ENCODE measurements around the gene AGMO. TPM values are rescaled to one million over a fixed set of nuclear protein-coding genes. Genes with fewer than 3 reads are reported as not detected.

AGMO gene
- total and polyA plus RNA-seq, 10 of the 15 experiments (the other 5 are each of a cell fraction or from before 2014, with no cell fraction given): 0.11 to 0.29 TPM; not detected in 8

GRCh38 chr7:15313361-15313760 is 248.5 kb downstream of the AGMO start:
- in situ Hi-C loops (cut with MboI) (loop anchor here (5.0 to 25.0 kb wide), 3 partner anchors 411 to 1249 kb away; no protein-coding TSS in a partner anchor), intact Hi-C loops (cut with micrococcal nuclease; ENCODE audit: unreplicated experiment) (no loop called here)
- ChIA-PET RAD21 (ENCODE audit: unreplicated experiment) (no interaction called here), POLR2A (no interaction called here), CTCF (interaction anchor here (4.1 kb wide), 1 partner anchor 408 kb away, joined by 17 read pairs; no protein-coding TSS in a partner anchor), SMC1A (ENCODE audit: uncharacterized antibody, unreplicated experiment) (interaction anchor here (0.8 to 1.0 kb wide), 2 partner anchors 10 to 408 kb away, joined by 3 read pairs; no protein-coding TSS in a partner anchor)
- no peak overlapping the region for H3K9ac ChIP-seq (ENCODE audit: control insufficient read depth, insufficient read depth, low read length)
- H3K79me2 ChIP-seq (ENCODE audit: control insufficient read depth, insufficient read depth, low read length): no peaks in the 10 kb centered on the region
- BruUV-seq (replicated peaks): no TSS peak
- H2AFZ ChIP-seq (ENCODE audit: control insufficient read depth, low read depth, low read length): no peak overlapping the region
- ATAC-seq: no peak
- H3K27ac ChIP-seq (ENCODE audit: control insufficient read depth, insufficient read depth): no peak overlapping the region
- TF ChIP-seq, protein P1, sequence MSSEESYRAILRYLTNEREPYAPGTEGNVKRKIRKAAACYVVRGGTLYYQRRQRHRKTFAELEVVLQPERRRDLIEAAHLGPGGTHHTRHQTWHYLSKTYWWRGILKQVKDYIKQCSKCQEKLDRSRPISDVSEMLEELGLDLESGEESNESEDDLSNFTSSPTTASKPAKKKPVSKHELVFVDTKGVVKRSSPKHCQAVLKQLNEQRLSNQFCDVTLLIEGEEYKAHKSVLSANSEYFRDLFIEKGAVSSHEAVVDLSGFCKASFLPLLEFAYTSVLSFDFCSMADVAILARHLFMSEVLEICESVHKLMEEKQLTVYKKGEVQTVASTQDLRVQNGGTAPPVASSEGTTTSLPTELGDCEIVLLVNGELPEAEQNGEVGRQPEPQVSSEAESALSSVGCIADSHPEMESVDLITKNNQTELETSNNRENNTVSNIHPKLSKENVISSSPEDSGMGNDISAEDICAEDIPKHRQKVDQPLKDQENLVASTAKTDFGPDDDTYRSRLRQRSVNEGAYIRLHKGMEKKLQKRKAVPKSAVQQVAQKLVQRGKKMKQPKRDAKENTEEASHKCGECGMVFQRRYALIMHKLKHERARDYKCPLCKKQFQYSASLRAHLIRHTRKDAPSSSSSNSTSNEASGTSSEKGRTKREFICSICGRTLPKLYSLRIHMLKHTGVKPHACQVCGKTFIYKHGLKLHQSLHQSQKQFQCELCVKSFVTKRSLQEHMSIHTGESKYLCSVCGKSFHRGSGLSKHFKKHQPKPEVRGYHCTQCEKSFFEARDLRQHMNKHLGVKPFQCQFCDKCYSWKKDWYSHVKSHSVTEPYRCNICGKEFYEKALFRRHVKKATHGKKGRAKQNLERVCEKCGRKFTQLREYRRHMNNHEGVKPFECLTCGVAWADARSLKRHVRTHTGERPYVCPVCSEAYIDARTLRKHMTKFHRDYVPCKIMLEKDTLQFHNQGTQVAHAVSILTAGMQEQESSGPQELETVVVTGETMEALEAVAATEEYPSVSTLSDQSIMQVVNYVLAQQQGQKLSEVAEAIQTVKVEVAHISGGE (CRISPR knock-in tag; IDR thresholded peaks at IDR 0.05): no peak
- TF ChIP-seq NFXL1 (IDR thresholded peaks at IDR 0.05; ENCODE audit: borderline replicate concordance) (no peak), RCOR1 (conservative IDR thresholded peaks at IDR 0.05; ENCODE audit: low read depth, low read length) (no peak), HDAC6 (IDR thresholded peaks at IDR 0.05; ENCODE audit: unreplicated experiment) (no peak), TCF12 (IDR thresholded peaks at IDR 0.05; ENCODE audit: low read depth, low read length) (no peak), EED (IDR thresholded peaks at IDR 0.05; ENCODE audit: low read depth) (no peak), RFX5 (IDR thresholded peaks at IDR 0.05; ENCODE audit: low read depth, low read length) (no peak), IKZF1 (conservative IDR thresholded peaks at IDR 0.05) (no peak), TBL1XR1 (IDR thresholded peaks at IDR 0.05; ENCODE audit: low read depth, low read length) (no peak), SPI1 (IDR thresholded peaks at IDR 0.05; ENCODE audit: borderline replicate concordance, insufficient read depth, low read depth, low read length) (no peak), ZNF24 (IDR thresholded peaks at IDR 0.05) (no peak), PKNOX1 (IDR thresholded peaks at IDR 0.05) (no peak), FOS (IDR thresholded peaks at IDR 0.05; ENCODE audit: borderline replicate concordance, extremely low read depth, insufficient read length) (no peak), TCF7 (IDR thresholded peaks at IDR 0.05; ENCODE audit: borderline replicate concordance) (no peak), POU2F2 (IDR thresholded peaks at IDR 0.05; ENCODE audit: borderline replicate concordance, low read depth, low read length) (no peak), NKRF (conservative IDR thresholded peaks at IDR 0.05) (no peak)
- WGBS (ENCODE audit: insufficient coverage, insufficient replicate concordance, low lambda C conversion rate, missing lambda C conversion rate): 28% methylated on average over 1 of the region's 1 CpG
- DNase-seq (ENCODE audit: low read depth, low spot score): no peak
- no peak for FAIRE-seq
- H3K4me2 ChIP-seq (ENCODE audit: control insufficient read depth, insufficient read depth): no peak overlapping the region
- no peaks in the 10 kb centered on the region for H3K4me1 ChIP-seq (ENCODE audit: control insufficient read depth, insufficient read depth, low read length)
- no peaks in the 10 kb centered on the region for H3K27me3 ChIP-seq (replicated peaks in 1 of 2; ENCODE audit: control insufficient read depth in 2 of 2, insufficient read depth in 2 of 2, low read length in 1 of 2)
- no peaks in the 10 kb centered on the region for H3K36me3 ChIP-seq (ENCODE audit: control insufficient read depth in 2 of 2, insufficient read depth in 2 of 2, low read length in 1 of 2)
- H3K4me3 ChIP-seq: no peak overlapping the region
- H3K9me3 ChIP-seq (replicated peaks; ENCODE audit: control insufficient read depth, insufficient read depth, low read length): no peaks in the 10 kb centered on the region
- H4K20me1 ChIP-seq (ENCODE audit: control insufficient read depth, insufficient read depth): no peaks in the 10 kb centered on the region

All from GM12878 (cell line).